Subcutaneous abdominal adipose tissue (tissue), 5 donors: Measurements from ENCODE around the gene CLEC2B.

Experiments
- H3K27ac ChIP-seq: one replicate; pipeline ENCODE4 v1.7.0; 2013; ENCODE audit warnings: low read depth, mild to moderate bottlenecking, inconsistent platforms, low read length, moderate library complexity
- H3K27me3 ChIP-seq, 5 donors: one replicate each; pipeline ENCODE4 v1.7.0; 2013; ENCODE audit warnings: low read length in 5 of 5, inconsistent platforms in 1 of 5; ENCODE audit not compliant: control insufficient read depth in 5 of 5, insufficient read depth in 4 of 5
- H3K36me3 ChIP-seq, 5 donors: one replicate each; pipeline ENCODE4 v1.7.0; 2013; ENCODE audit warnings: low read length in 5 of 5; ENCODE audit not compliant: control insufficient read depth in 5 of 5, insufficient read depth in 5 of 5
- H3K4me1 ChIP-seq, 5 donors: one replicate each; pipeline ENCODE4 v1.7.0; 2013; ENCODE audit warnings: low read length in 5 of 5, mild to moderate bottlenecking in 3 of 5, moderate library complexity in 1 of 5; ENCODE audit not compliant: control insufficient read depth in 5 of 5, insufficient read depth in 5 of 5
- H3K4me3 ChIP-seq, 5 donors: one replicate each; pipeline ENCODE4 v1.7.0; 2013; ENCODE audit warnings: low read length in 5 of 5, low read depth in 1 of 5
- H3K9ac ChIP-seq, 5 donors: one replicate each; pipeline ENCODE4 v1.7.0; 2013; ENCODE audit warnings: low read length in 5 of 5, mild to moderate bottlenecking in 4 of 5, moderate library complexity in 3 of 5
- H3K9me3 ChIP-seq, 5 donors: one replicate each; pipeline ENCODE4 v1.7.0; 2013; ENCODE audit warnings: low read length in 5 of 5; ENCODE audit not compliant: control insufficient read depth in 5 of 5
- donor health status: healthy.
- donor health status: healthy.
- donor health status: healthy.
- donor health status: healthy.
- donor health status: healthy.

The CLEC2B gene

GRCh38 chr12:9813821-9814798 lies 55.0 kb downstream of the CLEC2B start:
- no peaks in the 10 kb centered on the region for H3K36me3 ChIP-seq
- H3K27ac ChIP-seq = no peak overlapping the region
- H3K9me3 ChIP-seq = no peaks in the 10 kb centered on the region
- H3K9ac ChIP-seq = peak overlapping the region in 3 of 5 donors; percentile 51 to 56 (median 54)
- peaks cover 0 to 9% (median 6%) of the 10 kb centered on the region in 5 donors for H3K4me1 ChIP-seq
- peak overlapping the region; percentile 27 to 69 (median 59) for H3K4me3 ChIP-seq
- peaks cover 0 to 4% (median 0%) of the 10 kb centered on the region in 5 donors for H3K27me3 ChIP-seq

- Histone ChIP-seq H3K9me3 (no peaks in the 10 kb centered on the region), H3K4me1 (peaks cover 0 to 9% (median 6%) of the 10 kb centered on the region in 5 donors), H3K4me3 (no peak overlapping the region)
These were observed 57.5 kb downstream of the CLEC2B start for GRCh38 chr12:9811621-9812020.

GRCh38 chr12:9810671-9811070 lies 58.5 kb downstream of the CLEC2B start:
- peaks cover 0 to 4% (median 0%) of the 10 kb centered on the region in 5 donors for H3K27me3 ChIP-seq
- H3K27ac ChIP-seq = no peak overlapping the region
- no peaks in the 10 kb centered on the region for H3K36me3 ChIP-seq
- H3K9me3 ChIP-seq = no peaks in the 10 kb centered on the region
- peaks cover 0 to 9% (median 6%) of the 10 kb centered on the region in 5 donors for H3K4me1 ChIP-seq
- no peak overlapping the region for H3K9ac ChIP-seq
- H3K4me3 ChIP-seq = no peak overlapping the region

More at GRCh38 chr12:9811621-9812020, 57.5 kb downstream of the CLEC2B start:
- Histone ChIP-seq H3K27ac (no peak overlapping the region), H3K36me3 (no peaks in the 10 kb centered on the region), H3K27me3 (peaks cover 0 to 4% (median 0%) of the 10 kb centered on the region in 5 donors), H3K9ac (no peak overlapping the region)

GRCh38 chr12:9809866-9810265 lies 59.3 kb downstream of the CLEC2B start:
- H3K4me1 ChIP-seq = peaks cover 0 to 9% (median 6%) of the 10 kb centered on the region in 5 donors
- no peaks in the 10 kb centered on the region for H3K36me3 ChIP-seq
- H3K27me3 ChIP-seq = peaks cover 0 to 4% (median 0%) of the 10 kb centered on the region in 5 donors
- H3K4me3 ChIP-seq = no peak overlapping the region
- H3K9me3 ChIP-seq = no peaks in the 10 kb centered on the region
- no peak overlapping the region for H3K9ac ChIP-seq
- no peak overlapping the region for H3K27ac ChIP-seq

DNA sequence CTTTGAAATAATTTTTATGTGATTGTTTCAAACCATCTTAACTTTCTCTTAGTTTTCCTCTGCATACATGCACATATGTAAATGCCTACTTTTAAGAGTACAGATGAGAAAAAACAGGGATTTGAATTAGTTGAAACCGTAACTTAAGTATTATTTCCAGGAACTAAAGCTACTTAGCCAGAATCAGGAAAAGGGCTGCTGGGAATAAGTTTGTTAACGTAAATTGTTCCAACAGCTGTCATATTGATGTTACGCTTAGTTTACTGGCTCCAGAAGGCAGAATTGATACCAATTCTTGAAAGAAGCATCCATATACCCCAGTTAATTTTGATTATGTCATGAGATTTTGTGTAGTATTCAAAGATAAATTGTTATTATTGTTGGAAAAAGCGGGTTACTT lies 59.8 kb downstream of the CLEC2B start:
- Histone ChIP-seq H3K4me1 (peaks cover 0 to 9% (median 6%) of the 10 kb centered on the region in 5 donors), H3K27ac (no peak overlapping the region), H3K9ac (no peak overlapping the region), H3K4me3 (no peak overlapping the region), H3K9me3 (no peaks in the 10 kb centered on the region), H3K36me3 (no peaks in the 10 kb centered on the region), H3K27me3 (peaks cover 0 to 4% (median 0%) of the 10 kb centered on the region in 5 donors)

- Histone ChIP-seq H3K9ac (no peak overlapping the region), H3K4me3 (no peak overlapping the region), H3K27ac (no peak overlapping the region), H3K9me3 (no peaks in the 10 kb centered on the region), H3K4me1 (peaks cover 0 to 1% (median 0%) of the 10 kb centered on the region in 5 donors), H3K36me3 (no peaks in the 10 kb centered on the region), H3K27me3 (no peaks in the 10 kb centered on the region)
These were observed 60.6 kb downstream of the CLEC2B start for GRCh38 chr12:9808504-9808903.

- Histone ChIP-seq H3K4me1 (no peaks in the 10 kb centered on the region), H3K27me3 (no peaks in the 10 kb centered on the region), H3K9ac (no peak overlapping the region), H3K36me3 (no peaks in the 10 kb centered on the region), H3K4me3 (peak overlapping the region in 1 of 5 donors; percentile 9), H3K27ac (no peak overlapping the region), H3K9me3 (no peaks in the 10 kb centered on the region)
These were observed 62.4 kb downstream of the CLEC2B start for GRCh38 chr12:9806714-9807113.

DNA sequence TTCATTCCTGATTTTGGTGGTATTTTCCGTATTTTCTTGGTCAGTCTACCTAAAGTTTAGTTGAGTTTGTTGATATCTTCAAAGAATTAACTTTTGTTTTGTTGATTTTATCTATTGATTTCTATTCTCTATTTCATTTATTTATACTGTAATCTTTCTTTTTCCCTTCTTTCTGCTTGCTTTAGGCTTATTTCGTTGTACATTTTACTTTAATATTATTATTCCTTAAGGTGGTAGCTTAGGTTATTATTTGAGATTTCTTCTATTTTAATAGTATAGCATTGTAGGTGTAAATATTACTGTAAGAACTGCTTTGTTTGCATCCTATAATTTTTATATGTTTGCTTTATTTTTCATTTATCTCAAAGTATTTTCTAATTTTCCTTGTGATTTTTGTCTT lies 63.3 kb downstream of the CLEC2B start:
- Histone ChIP-seq H3K36me3 (no peaks in the 10 kb centered on the region), H3K9me3 (no peaks in the 10 kb centered on the region)

More for the DNA sequence above, 63.3 kb downstream of the CLEC2B start:
- Histone ChIP-seq H3K4me3 (no peak overlapping the region), H3K27me3 (no peaks in the 10 kb centered on the region), H3K27ac (no peak overlapping the region), H3K9ac (no peak overlapping the region), H3K4me1 (no peaks in the 10 kb centered on the region)
